Measurements from ENCODE around the gene FBF1. TPM values are rescaled to one million over a fixed set of nuclear protein-coding genes. Genes with fewer than 3 reads are reported as not detected.

Gene FBF1
- total RNA-seq, 1 donor from 2014 or later = 110 TPM

- Mint-ChIP-seq H3K27ac (ENCODE audit: unreplicated experiment) (no peak overlapping the region), H3K4me1 (ENCODE audit: low read depth, unreplicated experiment) (peaks cover 3% of the 10 kb centered on the region), H3K4me3 (ENCODE audit: unreplicated experiment) (no peak overlapping the region), H3K27me3 (ENCODE audit: unreplicated experiment) (peaks cover 4% of the 10 kb centered on the region), H3K36me3 (ENCODE audit: unreplicated experiment) (no peaks in the 10 kb centered on the region), H3K9me3 (ENCODE audit: unreplicated experiment) (peaks cover 1% of the 10 kb centered on the region)
- no peak for DNase-seq
- no peak for TF ChIP-seq CTCF (IDR thresholded peaks at IDR 0.05; ENCODE audit: partially characterized antibody, unreplicated experiment)
These were observed 30.1 kb downstream of the FBF1 start for GRCh38 chr17:75910699-75911098.

- no peak overlapping the region for H3K4me3 Mint-ChIP-seq (ENCODE audit: unreplicated experiment)
These were observed 31.0 kb downstream of the FBF1 start for GRCh38 chr17:75909812-75910274.

GRCh38 chr17:75909051-75909811, 31.6 kb downstream of the FBF1 start:
- peaks cover 1% of the 10 kb centered on the region for H3K9me3 Mint-ChIP-seq (ENCODE audit: unreplicated experiment)

More at GRCh38 chr17:75909812-75910274, 31.0 kb downstream of the FBF1 start:
- no peak overlapping the region for H3K27ac Mint-ChIP-seq (ENCODE audit: unreplicated experiment)
- peaks cover 1% of the 10 kb centered on the region for H3K9me3 Mint-ChIP-seq (ENCODE audit: unreplicated experiment)
- H3K27me3 Mint-ChIP-seq (ENCODE audit: unreplicated experiment) = peaks cover 6% of the 10 kb centered on the region
- H3K4me1 Mint-ChIP-seq (ENCODE audit: low read depth, unreplicated experiment) = peaks cover 3% of the 10 kb centered on the region
- DNase-seq = no peak
- TF ChIP-seq CTCF (IDR thresholded peaks at IDR 0.05; ENCODE audit: partially characterized antibody, unreplicated experiment) = no peak
- H3K36me3 Mint-ChIP-seq (ENCODE audit: unreplicated experiment) = no peaks in the 10 kb centered on the region

GRCh38 chr17:75908201-75908600, 32.6 kb downstream of the FBF1 start:
- no peak for TF ChIP-seq CTCF (IDR thresholded peaks at IDR 0.05; ENCODE audit: partially characterized antibody, unreplicated experiment)
- Mint-ChIP-seq H3K9me3 (ENCODE audit: unreplicated experiment) (peaks cover 4% of the 10 kb centered on the region), H3K4me1 (ENCODE audit: low read depth, unreplicated experiment) (no peaks in the 10 kb centered on the region), H3K36me3 (ENCODE audit: unreplicated experiment) (no peaks in the 10 kb centered on the region), H3K27ac (ENCODE audit: unreplicated experiment) (no peak overlapping the region), H3K27me3 (ENCODE audit: unreplicated experiment) (peaks cover 6% of the 10 kb centered on the region), H3K4me3 (ENCODE audit: unreplicated experiment) (no peak overlapping the region)
- DNase-seq = no peak

More at GRCh38 chr17:75909051-75909811, 31.6 kb downstream of the FBF1 start:
- Mint-ChIP-seq H3K4me3 (ENCODE audit: unreplicated experiment) (peak overlapping the region; percentile 20), H3K36me3 (ENCODE audit: unreplicated experiment) (no peaks in the 10 kb centered on the region), H3K27ac (ENCODE audit: unreplicated experiment) (peak overlapping the region; percentile 33), H3K4me1 (ENCODE audit: low read depth, unreplicated experiment) (peaks cover 1% of the 10 kb centered on the region), H3K27me3 (ENCODE audit: unreplicated experiment) (peaks cover 6% of the 10 kb centered on the region)
- no peak for DNase-seq
- no peak for TF ChIP-seq CTCF (IDR thresholded peaks at IDR 0.05; ENCODE audit: partially characterized antibody, unreplicated experiment)

All from glutamatergic neuron (in vitro differentiated cells).